ENCODE measurements around the gene CDH23.

DNA sequence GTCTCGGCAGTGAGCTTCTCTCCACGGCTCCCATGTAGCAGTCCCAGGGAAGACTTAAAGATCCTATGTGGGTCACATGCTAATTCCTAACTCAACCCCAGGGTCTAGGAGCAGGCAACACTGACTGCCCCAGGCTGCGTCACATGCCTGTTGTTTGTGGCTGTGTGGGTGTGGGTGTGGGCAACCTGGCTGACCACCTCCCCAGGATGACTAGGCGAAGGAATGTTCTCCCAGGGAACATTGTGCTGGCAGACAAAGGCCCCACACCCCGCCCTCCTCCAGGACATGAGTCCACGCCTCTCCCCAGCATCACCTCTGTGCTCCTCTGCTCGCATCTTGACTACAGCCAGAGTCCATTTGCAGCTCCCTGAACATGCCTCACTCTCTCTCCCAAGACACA is 47.3 kb upstream of the CDH23 start:
- TF ChIP-seq, protein P1, sequence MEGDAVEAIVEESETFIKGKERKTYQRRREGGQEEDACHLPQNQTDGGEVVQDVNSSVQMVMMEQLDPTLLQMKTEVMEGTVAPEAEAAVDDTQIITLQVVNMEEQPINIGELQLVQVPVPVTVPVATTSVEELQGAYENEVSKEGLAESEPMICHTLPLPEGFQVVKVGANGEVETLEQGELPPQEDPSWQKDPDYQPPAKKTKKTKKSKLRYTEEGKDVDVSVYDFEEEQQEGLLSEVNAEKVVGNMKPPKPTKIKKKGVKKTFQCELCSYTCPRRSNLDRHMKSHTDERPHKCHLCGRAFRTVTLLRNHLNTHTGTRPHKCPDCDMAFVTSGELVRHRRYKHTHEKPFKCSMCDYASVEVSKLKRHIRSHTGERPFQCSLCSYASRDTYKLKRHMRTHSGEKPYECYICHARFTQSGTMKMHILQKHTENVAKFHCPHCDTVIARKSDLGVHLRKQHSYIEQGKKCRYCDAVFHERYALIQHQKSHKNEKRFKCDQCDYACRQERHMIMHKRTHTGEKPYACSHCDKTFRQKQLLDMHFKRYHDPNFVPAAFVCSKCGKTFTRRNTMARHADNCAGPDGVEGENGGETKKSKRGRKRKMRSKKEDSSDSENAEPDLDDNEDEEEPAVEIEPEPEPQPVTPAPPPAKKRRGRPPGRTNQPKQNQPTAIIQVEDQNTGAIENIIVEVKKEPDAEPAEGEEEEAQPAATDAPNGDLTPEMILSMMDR (conservative IDR thresholded peaks at IDR 0.05): no peak
- no peak for TF ChIP-seq EZH2 (IDR thresholded peaks at IDR 0.05; ENCODE audit: low read depth)
